ENCODE results near the gene PLCH2. TPM values are rescaled to one million over a fixed set of nuclear protein-coding genes. Genes with fewer than 3 reads are reported as not detected.

Gene PLCH2
- total and polyA plus RNA-seq, 9 of the 15 experiments (the other 6 are each of a cell fraction or from before 2014, with no cell fraction given): 0.16 TPM; not detected in 8

- TF ChIP-seq ZFP36 (IDR thresholded peaks at IDR 0.05; ENCODE audit: low read depth, low read length, partially characterized antibody) (peak; percentile 33), RBM25 (IDR thresholded peaks at IDR 0.05; ENCODE audit: low read depth, low read length, severe bottlenecking) (no peak), CAMTA2 (CRISPR knock-in tag; conservative IDR thresholded peaks at IDR 0.05) (no peak), CHD2 (IDR thresholded peaks at IDR 0.05; ENCODE audit: low read depth, low read length) (no peak), PHF21A (IDR thresholded peaks at IDR 0.05; ENCODE audit: borderline replicate concordance, low read depth) (no peak), ZBTB1 (CRISPR knock-in tag; IDR thresholded peaks at IDR 0.05; ENCODE audit: borderline replicate concordance, low read depth) (no peak), TAF15 (IDR thresholded peaks at IDR 0.05; ENCODE audit: low read depth, low read length) (no peak), EHMT2 (IDR thresholded peaks at IDR 0.05) (peak; percentile 92), ZNF511 (CRISPR knock-in tag; IDR thresholded peaks at IDR 0.05) (peak; percentile 94), TCF15 (CRISPR knock-in tag; IDR thresholded peaks at IDR 0.05) (no peak), BRD9 (IDR thresholded peaks at IDR 0.05; ENCODE audit: low read depth, partially characterized antibody) (no peak), KLF13 (tag; IDR thresholded peaks at IDR 0.05; ENCODE audit: borderline replicate concordance, low read depth) (no peak), DEAF1 (CRISPR knock-in tag; IDR thresholded peaks at IDR 0.05) (no peak), PRMT5 (CRISPR knock-in tag; IDR thresholded peaks at IDR 0.05) (0 out of 2 replicates have a peak, but pooled peaks have one; percentile 51), FOXP4 (CRISPR knock-in tag; IDR thresholded peaks at IDR 0.05; ENCODE audit: borderline replicate concordance) (peak; percentile 82; the same call in 1 of the 2 replicates), NCOR1 (IDR thresholded peaks at IDR 0.05) (no peak), MAFK (IDR thresholded peaks at IDR 0.05; ENCODE audit: low read length) (no peak)
These were observed 8.0 kb upstream of the PLCH2 start (continued) for GRCh38 chr1:2468041-2468472.
